Adipose tissue (tissue), 3 donors: ENCODE measurements around the gene MYO1F. TPM values are rescaled to one million over a fixed set of nuclear protein-coding genes. Genes with fewer than 3 reads are reported as not detected.

Source experiments
- H3K27ac ChIP-seq: one replicate; pipeline ENCODE4 v1.5.1; 2013; ENCODE audit warnings: low read depth, low read length
- WGBS, 3 donors: extraction: QIAGEN DNeasy Blood & Tissue Kit; methylation state at CpG; one replicate each; pipeline ENCODE4 v1.1.7; 2013; 5-methylcytosine and 5-hydroxymethylcytosine counted together
- polyA plus RNA-seq, 3 donors: library from polyadenylated mRNA; stranded (reverse); fragments of 200-250 nt; gene quantifications; one replicate each; pipeline ENCODE4 v1.2.3, GENCODE V29; 2013
- donor health status: healthy with polysubstance abuse.
- donor health status: Bipolar disorder and iron deficiency.
- donor health status: healthy.

The MYO1F gene
- polyA plus RNA-seq, 3 donors = 2.0 to 21.3 (median 18.9) TPM

GRCh38 chr19:8506402-8506957 lies 70.8 kb downstream of the MYO1F start:
- WGBS, 3 donors = 26 to 28% (median 27%) methylated on average over 17 to 18 of the region's 18 CpGs
- H3K27ac ChIP-seq = no peak overlapping the region

DNA sequence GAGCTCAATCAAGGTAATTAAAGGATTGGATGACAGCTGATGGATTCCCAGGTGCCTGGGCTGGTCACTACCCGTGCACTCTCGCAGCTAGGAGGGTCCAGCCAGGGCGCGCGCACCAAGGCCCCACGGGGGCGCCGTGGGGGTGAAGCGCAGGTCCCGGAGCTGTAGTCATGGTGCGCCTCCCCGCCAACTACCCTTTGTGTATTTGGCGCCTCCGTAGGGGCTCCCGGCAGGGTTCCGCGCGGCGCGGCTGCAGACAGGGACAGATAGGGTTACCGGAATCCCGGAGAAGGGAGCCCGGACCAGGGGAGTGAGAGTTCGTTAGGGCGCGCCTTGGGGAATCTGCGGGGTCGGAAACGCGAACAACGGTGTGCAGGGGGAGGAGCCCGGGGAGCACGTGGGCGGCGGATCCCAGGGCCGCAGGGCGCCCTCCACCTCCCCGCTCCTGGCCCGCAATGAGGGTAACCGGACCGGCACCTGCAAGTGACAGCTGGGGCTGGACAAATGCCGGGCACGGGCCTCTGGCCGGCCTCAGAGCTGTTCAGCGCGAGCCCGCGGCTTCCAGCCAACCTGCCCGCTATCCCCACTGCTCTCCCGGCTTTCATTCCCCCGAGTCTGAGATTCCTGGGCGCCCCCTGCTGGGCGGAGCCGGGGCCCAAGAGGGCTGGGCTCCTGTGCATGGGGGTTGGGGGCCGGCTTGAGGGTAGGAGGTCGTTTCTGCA lies 71.4 kb downstream of the MYO1F start:
- H3K27ac ChIP-seq = no peak overlapping the region
- WGBS, 3 donors = 1% methylated on average over 53 to 56 of the region's 56 CpGs

DNA sequence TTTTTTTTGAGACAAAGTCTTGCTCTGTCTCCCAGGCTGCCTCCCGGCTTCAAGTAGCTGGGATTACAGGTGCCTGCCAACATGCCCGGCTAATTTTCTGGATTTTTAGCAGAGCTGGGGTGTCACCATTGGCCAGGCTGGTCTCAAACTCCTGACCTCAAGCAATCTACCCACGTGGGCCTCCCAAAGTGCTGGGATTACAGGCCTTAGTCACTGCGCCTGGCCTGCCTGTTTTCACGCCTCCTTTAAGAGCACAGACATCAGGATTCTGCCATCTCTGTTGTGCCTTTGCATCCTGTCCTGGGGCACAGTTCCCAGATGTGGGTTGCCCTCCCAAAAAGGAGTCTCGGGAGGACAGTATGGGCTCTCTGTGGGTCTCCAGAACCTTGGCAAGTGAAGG lies 72.3 kb downstream of the MYO1F start:
- 67 to 82% (median 71%) methylated on average over 6 of the region's 6 CpGs for WGBS, 3 donors
- H3K27ac ChIP-seq = no peak overlapping the region

DNA sequence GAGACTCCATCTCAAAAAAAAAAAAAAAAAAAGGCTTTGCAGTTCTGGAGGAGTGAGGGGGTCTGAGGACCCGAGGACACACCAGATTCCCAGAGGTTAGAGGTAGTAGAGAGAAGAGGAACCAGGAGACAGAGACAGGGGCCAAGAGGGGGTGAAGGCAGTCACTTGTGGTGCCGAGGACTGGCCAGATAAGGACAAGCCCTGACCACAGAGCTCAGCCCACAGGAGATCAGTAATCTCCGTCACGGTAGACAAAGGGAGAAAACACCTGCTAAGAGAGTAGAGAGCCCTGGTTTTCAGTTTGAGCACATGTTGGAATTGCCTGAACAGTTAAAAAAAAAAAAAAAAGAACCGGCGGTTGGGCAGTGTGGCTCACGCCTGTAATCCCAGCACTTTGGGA lies 73.1 kb downstream of the MYO1F start:
- no peak overlapping the region for H3K27ac ChIP-seq
- WGBS, 3 donors = 57 to 88% (median 59%) methylated on average over 7 of the region's 7 CpGs

DNA sequence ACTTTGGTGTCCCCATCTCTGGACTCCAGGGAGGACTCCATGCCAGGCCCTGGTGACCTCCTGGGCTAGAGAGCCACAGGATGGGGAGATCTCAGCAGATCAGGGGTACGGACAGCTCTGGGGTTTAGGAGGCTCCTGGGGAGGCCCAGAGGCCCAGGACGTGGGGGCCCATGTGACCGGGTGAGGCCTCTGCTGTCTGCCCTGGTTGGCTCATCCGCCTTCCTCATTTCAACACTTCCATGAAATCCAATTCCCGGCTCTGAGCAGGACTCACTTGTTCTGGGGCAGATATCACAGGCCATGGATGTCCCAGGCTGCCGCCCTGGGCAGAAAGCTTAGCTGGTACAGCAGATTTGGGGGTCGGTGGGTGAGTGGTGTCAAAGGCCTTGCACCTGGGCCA lies 73.7 kb downstream of the MYO1F start:
- WGBS, 3 donors = 51 to 89% (median 65%) methylated on average over 7 of the region's 7 CpGs
- no peak overlapping the region for H3K27ac ChIP-seq

DNA sequence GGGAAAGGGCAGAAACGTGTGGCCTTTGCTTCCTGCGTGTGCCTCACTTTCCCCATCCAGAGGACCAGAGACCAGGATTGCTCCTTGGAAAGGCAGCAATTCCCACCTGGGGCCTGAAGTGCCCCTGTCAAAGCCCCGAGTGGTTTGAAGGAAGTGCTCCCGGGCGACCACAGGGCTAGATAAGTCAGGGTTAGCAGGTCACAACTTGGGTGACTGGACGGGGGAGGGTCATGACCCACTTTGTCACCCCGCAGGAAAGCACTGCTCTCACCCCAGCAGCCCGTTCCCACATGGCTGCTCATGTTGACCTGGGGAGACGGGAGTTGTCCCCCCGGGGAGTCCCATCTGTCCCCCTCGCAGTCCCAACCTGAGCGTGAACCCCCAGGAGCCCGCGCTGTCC lies 75.3 kb downstream of the MYO1F start:
- 44 to 76% (median 56%) methylated on average over 13 to 14 of the region's 14 CpGs for WGBS, 3 donors
- H3K27ac ChIP-seq = no peak overlapping the region

DNA sequence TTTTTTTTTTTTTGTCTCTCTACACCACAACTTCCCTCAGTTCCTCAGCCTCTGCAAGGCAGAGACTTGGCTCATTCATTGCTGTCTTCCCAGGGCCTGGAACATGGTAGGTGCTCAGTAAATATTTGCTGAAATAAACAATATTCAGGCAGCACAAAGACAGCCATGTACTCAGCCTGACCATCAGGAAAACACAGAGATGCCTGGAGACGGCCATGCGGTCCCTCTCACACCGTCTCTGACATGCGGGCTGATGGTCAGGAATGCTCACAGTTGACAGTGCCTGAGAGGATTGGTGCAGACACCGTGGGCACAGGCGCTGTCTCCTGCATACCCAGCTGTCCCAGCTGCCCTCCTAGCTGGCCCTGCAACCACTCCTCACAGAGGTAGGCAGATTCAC lies 75.7 kb downstream of the MYO1F start:
- WGBS, 3 donors = 57 to 93% (median 72%) methylated on average over 6 of the region's 6 CpGs
- no peak overlapping the region for H3K27ac ChIP-seq

GRCh38 chr19:8500158-8500557 lies 77.1 kb downstream of the MYO1F start:
- WGBS, 3 donors = 39 to 70% (median 39%) methylated on average over 7 of the region's 7 CpGs

GRCh38 chr19:8499048-8499833 lies 78.0 kb downstream of the MYO1F start:
- 83 to 85% (median 85%) methylated on average over 38 to 41 of the region's 41 CpGs for WGBS, 3 donors
- no peak overlapping the region for H3K27ac ChIP-seq

More at GRCh38 chr19:8500158-8500557, 77.1 kb downstream of the MYO1F start:
- H3K27ac ChIP-seq = no peak overlapping the region

- 87 to 91% (median 91%) methylated on average over 21 to 22 of the region's 22 CpGs for WGBS, 3 donors
- no peak overlapping the region for H3K27ac ChIP-seq
These were observed 78.9 kb downstream of the MYO1F start for GRCh38 chr19:8498295-8498694.

DNA sequence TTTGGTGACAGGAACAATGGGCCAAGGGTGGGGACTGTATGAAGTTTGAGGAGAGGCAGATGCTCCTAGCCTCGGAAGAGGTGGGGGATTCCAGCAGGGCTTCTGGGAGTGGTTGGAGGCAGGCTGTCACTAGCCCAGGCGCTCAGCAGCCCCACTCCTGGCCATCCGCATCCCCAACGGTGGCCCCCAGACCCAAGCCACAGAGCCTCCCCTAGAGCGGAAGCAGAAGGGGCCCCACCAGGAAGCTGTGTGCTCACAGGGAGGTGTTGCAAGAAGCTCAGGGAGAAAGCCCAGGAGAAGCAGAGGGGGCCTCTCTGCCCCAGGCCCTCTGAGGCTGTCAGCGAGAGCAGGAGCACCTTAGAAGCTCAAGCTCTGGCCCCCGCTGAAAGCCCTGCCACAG lies 83.1 kb downstream of the MYO1F start:
- 39 to 69% (median 54%) methylated on average over 7 of the region's 7 CpGs for WGBS, 3 donors
- H3K27ac ChIP-seq = no peak overlapping the region

DNA sequence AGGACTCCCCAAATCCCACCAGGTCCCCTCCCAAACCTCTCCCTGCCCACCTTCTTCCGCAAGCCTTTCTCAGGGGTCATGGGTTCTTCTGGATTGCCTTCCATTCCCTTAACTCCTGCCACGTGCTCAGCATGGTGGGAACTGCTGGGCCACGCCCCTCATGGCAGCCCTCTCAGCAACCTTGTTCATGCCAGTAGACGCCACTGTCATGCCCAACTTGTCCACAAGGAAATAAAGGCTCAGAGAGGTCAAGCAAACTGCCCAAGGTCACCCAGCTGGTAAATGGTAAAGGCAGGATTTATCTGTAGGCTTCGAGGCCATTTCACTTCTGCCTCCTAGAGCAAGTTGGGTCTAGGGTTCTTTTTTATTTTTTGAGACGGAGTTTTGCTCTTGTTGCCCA lies 85.7 kb downstream of the MYO1F start:
- H3K27ac ChIP-seq = no peak overlapping the region
- 79 to 86% (median 86%) methylated on average over 6 of the region's 6 CpGs for WGBS, 3 donors

DNA sequence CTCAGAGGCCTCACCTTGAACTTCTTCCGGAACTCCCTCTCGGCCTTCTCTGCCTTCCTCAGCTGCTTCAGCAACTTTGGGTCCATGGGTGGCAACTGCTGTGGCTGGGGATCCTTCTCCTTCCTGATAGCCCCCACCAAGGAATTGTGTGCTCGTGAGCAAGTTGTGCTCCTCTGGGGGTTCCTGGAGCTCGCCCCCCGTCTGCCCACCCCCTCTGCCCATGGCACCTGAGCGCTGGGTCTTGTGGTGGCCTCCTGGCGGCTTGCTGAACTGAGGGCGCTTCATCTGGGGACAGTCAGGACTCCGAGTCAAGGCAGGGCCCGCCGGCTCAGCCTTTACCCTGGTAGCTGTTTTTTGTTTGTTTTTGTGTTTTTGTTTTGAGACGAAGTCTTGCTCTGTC lies 86.4 kb downstream of the MYO1F start:
- no peak overlapping the region for H3K27ac ChIP-seq
- 81 to 89% (median 88%) methylated on average over 12 of the region's 12 CpGs for WGBS, 3 donors

GRCh38 chr19:8490395-8490760 lies 86.9 kb downstream of the MYO1F start:
- WGBS, 3 donors = 81 to 88% (median 88%) methylated on average over 24 of the region's 24 CpGs
- no peak overlapping the region for H3K27ac ChIP-seq

- 81 to 87% (median 84%) methylated on average over 25 of the region's 25 CpGs for WGBS, 3 donors
- no peak overlapping the region for H3K27ac ChIP-seq
These were observed 87.5 kb downstream of the MYO1F start for GRCh38 chr19:8489561-8490394.

- 66 to 85% (median 70%) methylated on average over 15 of the region's 15 CpGs for WGBS, 3 donors
- H3K27ac ChIP-seq = no peak overlapping the region
These were observed 88.9 kb downstream of the MYO1F start for GRCh38 chr19:8488365-8488764.

DNA sequence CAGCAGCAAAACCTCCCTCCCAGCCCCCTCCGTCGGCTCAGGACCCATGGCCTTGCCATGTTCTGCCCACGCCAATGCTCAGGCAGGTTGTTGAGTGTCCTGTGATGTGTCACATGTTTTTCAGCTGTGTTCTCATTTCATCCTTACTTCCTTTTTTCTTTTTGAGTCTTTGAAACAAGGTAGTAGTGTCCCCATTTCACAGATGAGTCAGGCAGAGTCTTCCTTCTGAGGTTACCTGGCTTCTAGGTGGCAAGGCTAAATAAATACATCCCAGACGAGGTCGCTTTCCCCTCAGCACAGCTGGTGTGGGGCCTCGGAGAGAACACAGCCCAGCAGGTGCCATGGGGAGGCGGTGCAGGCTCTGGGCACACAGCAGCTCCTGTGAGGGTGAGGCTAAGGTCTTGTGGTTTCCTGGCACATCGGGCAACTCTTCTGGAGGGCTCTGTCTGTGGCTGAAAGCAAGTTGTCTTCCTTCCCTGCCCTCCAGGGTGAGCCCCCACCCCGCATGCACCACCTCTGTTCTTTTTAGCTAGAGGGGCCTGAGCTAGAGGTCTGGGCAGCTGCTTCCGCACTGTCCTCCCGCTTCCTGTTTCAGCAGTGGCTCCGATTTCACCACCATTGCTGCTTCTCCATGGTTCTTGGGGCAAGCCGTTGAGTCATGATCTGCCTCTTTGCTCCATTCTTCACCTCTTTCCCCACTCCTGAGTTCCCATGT lies 89.9 kb downstream of the MYO1F start:
- H3K27ac ChIP-seq = no peak overlapping the region
- WGBS, 3 donors = 46 to 79% (median 60%) methylated on average over 12 to 13 of the region's 13 CpGs

DNA sequence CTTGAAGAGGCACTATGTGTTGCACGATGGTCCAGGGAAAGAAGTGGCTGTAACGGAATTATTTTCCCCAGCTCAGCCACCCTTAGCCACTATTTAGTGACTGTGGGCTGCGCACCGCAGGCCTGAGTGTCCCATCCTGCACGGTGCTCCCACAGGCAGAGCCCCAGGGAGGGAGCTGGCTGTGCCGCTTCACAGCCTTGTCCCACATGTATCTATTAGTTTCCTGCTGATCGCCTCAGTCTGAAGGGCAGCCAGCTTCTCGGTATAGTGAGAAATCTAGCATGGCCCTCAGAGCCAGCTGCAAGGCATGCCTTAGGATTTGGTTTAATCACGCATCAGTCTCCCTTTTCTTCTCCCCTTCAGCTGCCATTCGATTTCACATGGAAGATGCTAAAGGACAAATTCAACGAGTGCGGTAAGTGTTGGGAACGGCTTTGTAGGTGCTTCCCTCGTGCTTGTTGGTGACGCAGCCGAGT lies 90.5 kb downstream of the MYO1F start:
- WGBS, 3 donors = 80 to 86% (median 84%) methylated on average over 16 of the region's 16 CpGs
- no peak overlapping the region for H3K27ac ChIP-seq
